PC-9 (cell line): ENCODE results near the gene RNF11. TPM values are rescaled to one million over a fixed set of nuclear protein-coding genes. Genes with fewer than 3 reads are reported as not detected.

Experiments
- BruUV-seq: library from RNA; stranded (reverse); fragments of 400-500 nt; replicated peaks from 2 replicates; lab custom pipeline; 2021; lab: Mats Ljungman, UMichigan
- CTCF ChIA-PET: fragments of 300-600 bp; sonication (Branson Sonifier 250); formaldehyde crosslinking; loops from one replicate; lab custom pipeline; 2022; ENCODE audit warnings: antibody characterized with exemption; lab: Charles Lee
- POLR2A ChIA-PET: fragments of 300-600 bp; sonication (Branson Sonifier 250); formaldehyde crosslinking; loops from one replicate; lab custom pipeline; 2022; ENCODE audit warnings: antibody characterized with exemption; ENCODE audit not compliant: unreplicated experiment; lab: Charles Lee
- DNase-seq, 2 experiments: peaks; one replicate each; pipeline versions ENCODE4 v3.0.0 to v3.0.0-alpha.2; 2015 to 2022; ENCODE audit warnings: mixed read lengths in 1 of 2
- H2AFZ ChIP-seq: fragments of 200-600 bp; sonication (generic); 2 replicates; pipeline ENCODE4 v1.8.1; 2017; ENCODE audit warnings: antibody characterized with exemption
- H3F3A ChIP-seq: fragments of 200-600 bp; sonication (generic); 2 replicates; pipeline ENCODE4 v1.8.1; 2017; ENCODE audit warnings: antibody characterized with exemption, mild to moderate bottlenecking, low read depth; ENCODE audit not compliant: insufficient read depth
- H3K27ac ChIP-seq: fragments of 200-600 bp; sonication (generic); 2 replicates; pipeline ENCODE4 v1.6.1; 2016; ENCODE audit warnings: mixed run types
- H3K27me3 ChIP-seq: fragments of 200-600 bp; sonication (generic); 2 replicates; pipeline ENCODE4 v1.6.1; 2016; ENCODE audit warnings: low read depth, mixed run types; ENCODE audit not compliant: insufficient read depth
- H3K36me3 ChIP-seq: fragments of 200-600 bp; sonication (generic); 2 replicates; pipeline ENCODE4 v1.6.1; 2016; ENCODE audit warnings: low read depth, mixed run types
- H3K4me1 ChIP-seq: fragments of 200-600 bp; sonication (generic); replicated peaks from 2 replicates; pipeline ENCODE4 v1.6.1; 2016; ENCODE audit warnings: mixed run types; ENCODE audit not compliant: insufficient read depth
- H3K4me2 ChIP-seq: fragments of 200-600 bp; sonication (generic); 2 replicates; pipeline ENCODE4 v1.6.1; 2017; ENCODE audit warnings: mixed run types
- H3K4me3 ChIP-seq: fragments of 200-600 bp; sonication (generic); 2 replicates; pipeline ENCODE4 v1.6.1; 2016; ENCODE audit warnings: mixed run types
- H3K79me2 ChIP-seq: fragments of 200-600 bp; sonication (generic); 2 replicates; pipeline ENCODE4 v1.6.1; 2017; ENCODE audit warnings: low read depth, mixed run types
- H3K9me2 ChIP-seq: fragments of 200-600 bp; sonication (generic); 2 replicates; pipeline ENCODE4 v1.8.1; 2017; ENCODE audit warnings: mild to moderate bottlenecking; ENCODE audit not compliant: insufficient read depth
- H3K9me3 ChIP-seq: fragments of 200-600 bp; sonication (generic); 2 replicates; pipeline ENCODE4 v1.8.1; 2016; ENCODE audit warnings: low read depth; ENCODE audit not compliant: insufficient read depth
- H4K20me1 ChIP-seq: fragments of 200-600 bp; sonication (generic); 2 replicates; pipeline ENCODE4 v1.8.1; 2017; ENCODE audit not compliant: insufficient read depth
- CTCF ChIP-seq: fragments of 200-600 bp; sonication (generic); conservative IDR thresholded peaks from 2 replicates; pipeline ENCODE4 v1.6.1; 2017; ENCODE audit warnings: mixed run types, antibody characterized with exemption, mild to moderate bottlenecking, moderate library complexity
- EZH2 ChIP-seq: fragments of 200-600 bp; sonication (generic); IDR thresholded peaks from 2 replicates; pipeline ENCODE4 v1.8.0; 2017; ENCODE audit warnings: antibody characterized with exemption, low read depth
- intact Hi-C: fragments of 100-400 bp; cut with micrococcal nuclease; formaldehyde crosslinking; loops from one replicate; pipeline ENCODE4 v1.10.0; 2022; ENCODE audit not compliant: unreplicated experiment
- total RNA-seq: library from RNA; stranded (reverse); gene quantifications from 2 replicates; pipeline ENCODE4 v1.2.3, GENCODE V29; 2021

The RNF11 gene
- total RNA-seq, 1 experiment from 2014 or later, result 73.2 TPM

GRCh38 chr1:51203121-51203873 lies 32.8 kb upstream of the RNF11 start:
- no peak overlapping the region for H3K4me2 ChIP-seq
- TF ChIP-seq CTCF (no peak), EZH2 (no peak)
- H3K9me3 ChIP-seq, result no peaks in the 10 kb centered on the region
- ChIA-PET CTCF (no interaction called here), POLR2A (no interaction called here)
- H4K20me1 ChIP-seq, result no peaks in the 10 kb centered on the region
- no peaks in the 10 kb centered on the region for H3K27me3 ChIP-seq
- no peak overlapping the region for H3K27ac ChIP-seq
- DNase-seq, result no peak
- H2AFZ ChIP-seq, result no peak overlapping the region
- H3K9me2 ChIP-seq, result no peaks in the 10 kb centered on the region
- no peak overlapping the region for H3K4me3 ChIP-seq
- no peaks in the 10 kb centered on the region for H3K36me3 ChIP-seq
- intact Hi-C loops, result no loop called here
- H3K79me2 ChIP-seq, result no peaks in the 10 kb centered on the region
- H3F3A ChIP-seq, result peaks cover 3% of the 10 kb centered on the region; the same call in 1 of the 2 replicates
- BruUV-seq, result no TSS peak
- H3K4me1 ChIP-seq, result no peaks in the 10 kb centered on the region

GRCh38 chr1:51203874-51204245 lies 32.2 kb upstream of the RNF11 start:
- intact Hi-C loops, result no loop called here
- ChIA-PET CTCF (no interaction called here), POLR2A (no interaction called here)
- no peaks in the 10 kb centered on the region for H3K4me1 ChIP-seq
- H3K4me3 ChIP-seq, result no peak overlapping the region
- H3K27me3 ChIP-seq, result no peaks in the 10 kb centered on the region
- no peaks in the 10 kb centered on the region for H3K79me2 ChIP-seq
- H3K9me2 ChIP-seq, result no peaks in the 10 kb centered on the region
- peaks cover 3% of the 10 kb centered on the region; the same call in 1 of the 2 replicates for H3F3A ChIP-seq
- TF ChIP-seq CTCF (no peak), EZH2 (no peak)
- H3K4me2 ChIP-seq, result no peak overlapping the region
- no peak overlapping the region for H2AFZ ChIP-seq
- H3K9me3 ChIP-seq, result no peaks in the 10 kb centered on the region
- H3K27ac ChIP-seq, result no peak overlapping the region
- H4K20me1 ChIP-seq, result no peaks in the 10 kb centered on the region
- BruUV-seq, result no TSS peak
- H3K36me3 ChIP-seq, result no peaks in the 10 kb centered on the region
- no peak for DNase-seq

- Histone ChIP-seq H3K9me2 (no peaks in the 10 kb centered on the region), H4K20me1 (no peaks in the 10 kb centered on the region), H2AFZ (no peak overlapping the region), H3K27me3 (no peaks in the 10 kb centered on the region), H3K27ac (no peak overlapping the region), H3K36me3 (no peaks in the 10 kb centered on the region), H3K79me2 (no peaks in the 10 kb centered on the region), H3K9me3 (no peaks in the 10 kb centered on the region), H3K4me2 (no peak overlapping the region), H3K4me3 (no peak overlapping the region), H3K4me1 (peaks cover 11% of the 10 kb centered on the region), H3F3A (peaks cover 8% of the 10 kb centered on the region; the same call in 1 of the 2 replicates)
- no peak for TF ChIP-seq EZH2
- CTCF ChIA-PET, result no interaction called here
- no peak for DNase-seq
- intact Hi-C loops, result no loop called here
- POLR2A ChIA-PET, result no interaction called here
- BruUV-seq, result no TSS peak
Observed at GRCh38 chr1:51210055-51210454, 26.0 kb upstream of the RNF11 start.
